Subcutaneous abdominal adipose tissue (tissue), 5 donors: Measurements from ENCODE around the gene SOX5.
"Not testable (repeated sequence)": the region's sequence is repeated elsewhere in the genome, so short reads cannot be mapped to it uniquely, and the experiment has no call there.

Experiments used
- H3K27ac ChIP-seq: one replicate; pipeline ENCODE4 v1.7.0; 2013; ENCODE audit warnings: low read depth, mild to moderate bottlenecking, inconsistent platforms, low read length, moderate library complexity
- H3K27me3 ChIP-seq, 5 donors: one replicate each; pipeline ENCODE4 v1.7.0; 2013; ENCODE audit warnings: low read length in 5 of 5, inconsistent platforms in 1 of 5; ENCODE audit not compliant: control insufficient read depth in 5 of 5, insufficient read depth in 4 of 5
- H3K36me3 ChIP-seq, 5 donors: one replicate each; pipeline ENCODE4 v1.7.0; 2013; ENCODE audit warnings: low read length in 5 of 5; ENCODE audit not compliant: control insufficient read depth in 5 of 5, insufficient read depth in 5 of 5
- H3K4me1 ChIP-seq, 5 donors: one replicate each; pipeline ENCODE4 v1.7.0; 2013; ENCODE audit warnings: low read length in 5 of 5, mild to moderate bottlenecking in 3 of 5, moderate library complexity in 1 of 5; ENCODE audit not compliant: control insufficient read depth in 5 of 5, insufficient read depth in 5 of 5
- H3K4me3 ChIP-seq, 5 donors: one replicate each; pipeline ENCODE4 v1.7.0; 2013; ENCODE audit warnings: low read length in 5 of 5, low read depth in 1 of 5
- H3K9ac ChIP-seq, 5 donors: one replicate each; pipeline ENCODE4 v1.7.0; 2013; ENCODE audit warnings: low read length in 5 of 5, mild to moderate bottlenecking in 4 of 5, moderate library complexity in 3 of 5
- H3K9me3 ChIP-seq, 5 donors: one replicate each; pipeline ENCODE4 v1.7.0; 2013; ENCODE audit warnings: low read length in 5 of 5; ENCODE audit not compliant: control insufficient read depth in 5 of 5
- donor health status: healthy.
- donor health status: healthy.
- donor health status: healthy.
- donor health status: healthy.
- donor health status: healthy.

The SOX5 gene

DNA sequence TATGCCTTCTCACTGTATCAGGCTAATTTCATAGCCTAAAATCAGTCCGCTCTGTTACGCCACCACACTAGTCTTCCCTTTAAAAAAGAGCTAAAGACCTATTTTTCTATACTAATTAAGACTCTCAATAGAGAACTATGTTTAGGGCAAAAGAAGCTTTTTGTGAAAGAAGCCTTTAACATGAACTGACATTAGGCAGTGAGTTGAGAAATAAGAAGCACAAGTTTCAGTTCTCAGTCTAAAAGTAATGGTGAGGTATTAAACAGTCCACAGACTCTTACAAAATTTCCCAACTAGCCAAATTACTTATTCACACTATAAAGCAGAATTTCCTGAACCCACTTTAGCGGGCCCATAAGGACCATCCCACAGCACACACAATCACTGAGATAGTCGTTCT, 93.7 kb downstream of the SOX5 start:
- no peaks in the 10 kb centered on the region for H3K4me1 ChIP-seq
- no peak overlapping the region for H3K27ac ChIP-seq

DNA sequence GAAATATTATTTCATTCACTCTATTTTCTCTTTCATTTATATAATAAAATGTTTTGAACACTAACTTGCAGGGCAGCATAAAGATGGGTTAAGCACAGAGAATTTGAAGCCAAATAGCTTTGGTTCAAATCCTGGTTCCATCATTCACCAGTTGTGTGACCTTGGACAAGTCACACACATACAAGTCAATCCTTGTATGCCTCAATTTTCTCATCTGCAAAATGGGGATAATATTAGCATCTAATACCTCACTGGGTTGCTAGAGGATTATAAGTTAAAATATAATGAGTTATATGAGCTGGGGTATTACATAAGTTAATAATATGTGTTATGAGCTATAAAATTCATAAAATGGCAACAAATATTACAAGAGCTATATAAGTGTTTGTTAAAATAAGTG, 94.9 kb downstream of the SOX5 start:
- H3K9me3 ChIP-seq = peaks cover 0 to 9% (median 6%) of the 10 kb centered on the region in 5 donors
- H3K36me3 ChIP-seq = no peaks in the 10 kb centered on the region
- H3K27ac ChIP-seq = no peak overlapping the region
- no peaks in the 10 kb centered on the region for H3K27me3 ChIP-seq
- H3K4me3 ChIP-seq = no peak overlapping the region
- no peaks in the 10 kb centered on the region for H3K4me1 ChIP-seq
- no peak overlapping the region for H3K9ac ChIP-seq

More for the DNA sequence above, 93.7 kb downstream of the SOX5 start:
- Histone ChIP-seq H3K36me3 (no peaks in the 10 kb centered on the region), H3K9me3 (peaks cover 0 to 12% (median 6%) of the 10 kb centered on the region in 5 donors), H3K9ac (no peak overlapping the region), H3K27me3 (no peaks in the 10 kb centered on the region), H3K4me3 (no peak overlapping the region)

DNA sequence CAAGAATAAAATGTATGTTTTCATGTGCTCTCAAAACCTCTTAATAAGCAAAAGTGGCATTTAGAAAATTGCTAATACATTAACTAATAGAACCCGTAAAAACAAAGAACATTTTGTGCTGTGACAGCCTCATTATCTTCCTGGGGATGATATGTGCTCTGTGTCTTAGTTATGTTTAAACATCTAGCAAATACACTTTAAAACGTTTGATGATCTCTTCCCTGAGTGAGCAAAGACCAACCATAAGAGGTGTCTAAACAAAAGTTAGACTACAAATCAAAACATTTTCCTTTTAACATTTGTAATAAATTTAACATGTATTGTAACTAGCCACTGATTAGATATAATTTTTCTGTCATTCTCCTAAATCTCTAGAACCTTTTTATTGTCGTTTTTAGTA, 95.8 kb downstream of the SOX5 start:
- no peaks in the 10 kb centered on the region for H3K36me3 ChIP-seq

DNA sequence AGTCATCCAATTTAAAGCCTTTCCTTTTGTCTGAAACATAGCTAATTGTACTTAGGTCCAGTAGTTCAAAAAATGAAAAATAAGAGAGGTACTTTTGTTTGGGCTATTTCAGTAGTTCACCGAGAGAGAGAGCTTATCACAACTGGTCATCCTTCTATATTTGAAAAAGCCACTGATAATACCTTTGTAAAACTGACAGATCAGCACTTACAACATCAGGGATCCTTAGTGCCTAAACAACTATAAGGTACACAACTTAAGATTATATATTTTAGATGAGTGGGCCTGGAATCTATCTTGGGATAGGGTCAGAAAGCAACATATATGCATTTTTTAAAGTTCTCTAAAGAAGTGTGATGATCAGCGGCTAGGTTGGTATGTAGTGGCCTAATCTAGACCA, 97.9 kb downstream of the SOX5 start:
- no peak overlapping the region for H3K9ac ChIP-seq
- H3K27ac ChIP-seq = no peak overlapping the region
- no peaks in the 10 kb centered on the region for H3K27me3 ChIP-seq
- H3K36me3 ChIP-seq = no peaks in the 10 kb centered on the region
- H3K9me3 ChIP-seq = no peaks in the 10 kb centered on the region
- H3K4me1 ChIP-seq = no peaks in the 10 kb centered on the region
- no peak overlapping the region for H3K4me3 ChIP-seq

More for the DNA sequence above, 95.8 kb downstream of the SOX5 start:
- Histone ChIP-seq H3K4me3 (no peak overlapping the region), H3K9ac (no peak overlapping the region), H3K9me3 (peaks cover 0 to 5% (median 0%) of the 10 kb centered on the region in 5 donors), H3K4me1 (no peaks in the 10 kb centered on the region), H3K27ac (no peak overlapping the region), H3K27me3 (no peaks in the 10 kb centered on the region)

DNA sequence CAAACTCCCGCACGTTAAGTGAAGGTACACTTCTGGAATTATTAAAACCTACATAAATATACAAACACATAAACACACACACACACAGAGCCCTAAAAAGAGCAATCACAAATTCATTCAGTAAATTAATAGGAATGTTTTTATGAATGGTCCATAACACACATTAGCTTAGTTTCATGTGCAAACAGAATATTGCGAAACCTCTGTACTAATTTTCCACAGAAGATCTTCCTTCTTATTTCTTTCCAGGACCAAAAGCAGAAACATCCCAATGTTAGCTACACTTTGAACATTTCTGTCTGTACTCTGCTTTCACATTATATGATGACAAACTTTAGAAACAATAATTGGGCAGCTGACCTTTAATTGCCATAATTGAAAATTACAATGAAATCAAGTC, 101.6 kb downstream of the SOX5 start:
- Histone ChIP-seq H3K27ac (no peak overlapping the region), H3K4me1 (no peaks in the 10 kb centered on the region), H3K9ac (no peak overlapping the region), H3K27me3 (no peaks in the 10 kb centered on the region), H3K9me3 (no peaks in the 10 kb centered on the region), H3K4me3 (no peak overlapping the region), H3K36me3 (peaks cover 0 to 13% (median 4%) of the 10 kb centered on the region in 5 donors)

DNA sequence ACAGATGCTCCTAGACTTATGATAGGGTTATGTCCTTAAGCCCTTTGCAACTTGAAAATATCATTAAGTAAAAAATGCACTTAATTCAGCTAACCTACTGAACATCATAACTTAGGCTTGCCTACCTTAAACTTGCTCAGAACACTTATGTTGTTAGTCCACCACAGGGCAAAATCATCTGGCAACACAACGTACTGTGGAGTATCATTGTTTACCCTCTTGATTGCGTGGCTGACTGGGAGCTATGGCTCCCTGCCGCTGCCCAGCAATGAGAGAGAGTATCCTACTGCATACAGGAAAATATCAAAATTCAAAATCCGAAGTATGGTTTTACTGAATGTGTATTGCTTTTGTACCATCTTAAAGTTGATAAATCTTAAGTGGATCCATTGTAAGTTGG, 105.5 kb downstream of the SOX5 start:
- no peaks in the 10 kb centered on the region for H3K4me1 ChIP-seq
- H3K4me3 ChIP-seq = no peak overlapping the region
- peaks cover 0 to 16% (median 4%) of the 10 kb centered on the region in 5 donors for H3K36me3 ChIP-seq

DNA sequence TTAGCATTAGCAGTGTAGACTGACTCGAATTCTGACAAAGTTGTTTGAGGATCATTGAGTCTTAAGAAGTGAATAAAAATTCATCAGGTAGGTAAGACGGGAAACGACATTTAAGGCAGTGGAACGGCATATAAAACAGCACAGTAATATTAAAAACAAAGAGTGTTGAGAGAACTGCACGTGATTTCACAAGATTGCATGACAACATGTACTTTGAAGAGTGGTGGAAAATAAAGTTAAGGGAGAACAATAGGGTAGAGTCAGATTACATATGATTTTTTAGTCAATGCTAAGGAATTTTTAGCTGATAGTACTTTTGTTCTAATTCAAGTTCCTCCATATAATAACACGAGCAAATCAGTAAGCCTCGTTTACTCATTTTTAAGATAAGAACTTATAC, 115.4 kb downstream of the SOX5 start:
- H3K36me3 ChIP-seq = no peaks in the 10 kb centered on the region
- no peaks in the 10 kb centered on the region for H3K4me1 ChIP-seq

More for the DNA sequence above, 105.5 kb downstream of the SOX5 start:
- no peaks in the 10 kb centered on the region for H3K27me3 ChIP-seq
- no peaks in the 10 kb centered on the region for H3K9me3 ChIP-seq
- H3K9ac ChIP-seq = no peak overlapping the region
- no peak overlapping the region for H3K27ac ChIP-seq

DNA sequence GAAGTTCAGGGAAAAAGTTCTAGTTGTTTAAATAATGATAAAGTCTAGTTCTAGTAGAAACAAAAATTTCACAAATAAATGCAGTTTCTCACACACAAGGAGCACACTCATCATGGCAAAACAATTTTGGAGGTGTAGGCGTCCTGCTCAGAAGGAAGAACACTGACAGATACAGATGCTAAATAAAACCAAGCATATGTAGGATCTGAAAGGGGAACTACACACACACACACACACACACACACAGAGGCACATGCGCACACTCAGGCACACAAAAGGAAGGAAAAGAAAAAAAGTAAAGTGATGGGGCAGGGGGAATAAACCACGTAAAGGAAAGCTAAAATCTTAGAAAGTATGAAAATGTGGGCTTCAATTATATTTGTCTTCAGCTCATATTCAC, 117.7 kb downstream of the SOX5 start:
- H3K27me3 ChIP-seq = no peaks in the 10 kb centered on the region
- no peak overlapping the region for H3K4me3 ChIP-seq
- no peak overlapping the region for H3K9ac ChIP-seq
- no peaks in the 10 kb centered on the region for H3K36me3 ChIP-seq
- H3K9me3 ChIP-seq = no peaks in the 10 kb centered on the region
- H3K27ac ChIP-seq = no peak overlapping the region
- H3K4me1 ChIP-seq = no peaks in the 10 kb centered on the region

More for the DNA sequence above, 115.4 kb downstream of the SOX5 start:
- H3K27me3 ChIP-seq = no peaks in the 10 kb centered on the region
- H3K9me3 ChIP-seq = no peaks in the 10 kb centered on the region
- no peak overlapping the region for H3K9ac ChIP-seq
- H3K4me3 ChIP-seq = no peak overlapping the region
- H3K27ac ChIP-seq = no peak overlapping the region

DNA sequence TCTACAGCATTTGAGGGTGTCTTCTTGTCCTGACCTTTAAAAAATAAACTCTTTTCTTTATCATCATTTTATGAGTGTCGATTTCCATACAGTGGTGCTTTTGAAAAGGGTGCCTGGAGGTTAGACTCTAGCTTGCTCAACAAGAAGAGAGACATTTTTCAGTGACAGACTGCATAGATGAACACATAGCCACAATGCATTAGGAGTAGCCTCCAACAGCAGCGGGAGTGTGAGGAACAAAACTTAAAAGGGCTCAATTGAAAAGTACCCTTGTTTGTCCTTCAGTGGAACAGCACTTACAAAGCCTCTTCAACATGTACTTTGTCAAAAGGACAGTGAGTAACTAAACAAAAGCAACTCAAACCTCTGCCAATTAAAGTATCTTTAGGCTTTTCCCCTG, 119.3 kb downstream of the SOX5 start:
- H3K9ac ChIP-seq = no peak overlapping the region
- H3K9me3 ChIP-seq = no peaks in the 10 kb centered on the region
- no peak overlapping the region for H3K27ac ChIP-seq
- no peak overlapping the region for H3K4me3 ChIP-seq
- H3K27me3 ChIP-seq = no peaks in the 10 kb centered on the region
- H3K36me3 ChIP-seq = no peaks in the 10 kb centered on the region
- H3K4me1 ChIP-seq = no peaks in the 10 kb centered on the region

DNA sequence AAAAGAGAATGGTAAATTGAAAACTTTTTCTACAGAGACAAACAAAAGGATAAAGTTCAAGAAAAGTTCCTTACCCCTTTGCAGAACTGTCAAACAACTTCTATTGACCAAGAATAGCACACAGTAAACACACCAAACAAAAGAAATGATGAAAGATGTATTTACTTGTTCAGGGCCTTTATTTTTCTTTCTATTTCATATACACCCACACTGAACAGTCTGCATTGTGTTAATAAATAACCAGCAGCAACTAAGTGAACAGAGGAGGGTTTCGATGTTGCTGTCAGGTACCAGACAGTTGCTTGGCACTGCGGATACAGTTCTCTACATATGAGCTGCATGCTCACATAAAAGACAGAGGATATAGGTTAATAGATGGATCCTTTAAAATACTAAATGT, 122.1 kb downstream of the SOX5 start:
- Histone ChIP-seq H3K4me1 (no peaks in the 10 kb centered on the region), H3K27me3 (no peaks in the 10 kb centered on the region), H3K27ac (no peak overlapping the region), H3K9me3 (no peaks in the 10 kb centered on the region), H3K36me3 (peaks cover 0 to 3% (median 0%) of the 10 kb centered on the region in 5 donors), H3K4me3 (no peak overlapping the region), H3K9ac (no peak overlapping the region)

DNA sequence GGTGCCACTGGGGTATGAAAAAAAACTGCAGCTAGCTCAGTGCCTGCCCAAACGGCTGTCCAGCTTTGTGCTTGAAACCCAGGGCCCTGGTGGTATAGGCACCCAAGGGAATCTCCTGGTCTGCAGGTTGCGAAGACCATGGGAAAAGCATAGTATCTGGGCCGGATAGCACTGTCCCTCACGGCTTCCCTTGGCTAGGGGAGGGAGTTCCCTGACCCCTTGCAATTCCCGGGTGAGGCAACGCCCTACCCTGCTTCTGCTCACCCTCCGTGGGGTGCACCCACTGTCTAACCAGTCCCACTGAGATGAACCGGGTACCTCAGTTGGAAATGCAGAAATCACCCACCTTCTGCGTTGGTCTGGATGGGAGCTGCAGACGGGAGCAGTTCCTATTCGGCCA, 124.3 kb downstream of the SOX5 start:
- not testable (repeated sequence) for H3K36me3 ChIP-seq, H3K4me3 ChIP-seq, H3K27me3 ChIP-seq, H3K9ac ChIP-seq, H3K4me1 ChIP-seq, H3K27ac ChIP-seq, H3K9me3 ChIP-seq
